Thyroid gland (tissue), 4 donors: ENCODE data around the gene IDH3G.

Experiments used
- POLR2A ChIP-seq, 2 donors: fragments of 450-650 bp; IDR thresholded peaks; one replicate each; pipeline ENCODE4 v1.6.1; 2017; ENCODE audit warnings: antibody characterized with exemption in 2 of 2, mild to moderate bottlenecking in 2 of 2, moderate library complexity in 1 of 2
- TF ChIP-seq, protein P1 (sequence below), 6 experiments: fragments of 200-600 bp in 3 of 6; fragments of 450-650 bp in 3 of 6; sonication (generic) in 3 of 6; IDR thresholded peaks; one replicate each; pipeline ENCODE4 v1.5.1; 2016 to 2019; ENCODE audit warnings: antibody characterized with exemption in 6 of 6, mild to moderate bottlenecking in 2 of 6, inconsistent platforms in 1 of 6, moderate library complexity in 1 of 6

DNA sequence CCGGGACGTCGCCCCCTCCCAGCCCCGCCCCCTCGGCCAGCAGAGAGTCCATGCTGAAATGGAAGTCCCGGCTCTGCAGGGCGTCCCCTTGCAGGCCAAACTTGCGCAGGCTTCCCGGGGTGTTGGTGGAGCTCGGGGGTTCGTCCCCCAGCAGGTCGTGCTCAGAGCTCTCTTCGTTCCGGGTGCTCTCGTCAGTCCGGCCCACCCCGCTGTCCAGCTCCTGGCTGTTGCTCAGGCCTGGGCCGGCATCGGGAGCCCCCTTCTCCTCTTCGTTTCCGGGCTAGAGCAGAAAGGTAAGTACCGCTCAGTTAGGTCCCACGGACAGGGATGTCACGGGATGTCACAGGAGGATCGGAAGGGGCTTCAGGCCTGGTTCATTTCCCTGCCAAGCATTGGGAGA is 10.4 kb upstream of the IDH3G start:
- no peak for TF ChIP-seq POLR2A (IDR thresholded peaks at IDR 0.05)
- TF ChIP-seq, protein P1, sequence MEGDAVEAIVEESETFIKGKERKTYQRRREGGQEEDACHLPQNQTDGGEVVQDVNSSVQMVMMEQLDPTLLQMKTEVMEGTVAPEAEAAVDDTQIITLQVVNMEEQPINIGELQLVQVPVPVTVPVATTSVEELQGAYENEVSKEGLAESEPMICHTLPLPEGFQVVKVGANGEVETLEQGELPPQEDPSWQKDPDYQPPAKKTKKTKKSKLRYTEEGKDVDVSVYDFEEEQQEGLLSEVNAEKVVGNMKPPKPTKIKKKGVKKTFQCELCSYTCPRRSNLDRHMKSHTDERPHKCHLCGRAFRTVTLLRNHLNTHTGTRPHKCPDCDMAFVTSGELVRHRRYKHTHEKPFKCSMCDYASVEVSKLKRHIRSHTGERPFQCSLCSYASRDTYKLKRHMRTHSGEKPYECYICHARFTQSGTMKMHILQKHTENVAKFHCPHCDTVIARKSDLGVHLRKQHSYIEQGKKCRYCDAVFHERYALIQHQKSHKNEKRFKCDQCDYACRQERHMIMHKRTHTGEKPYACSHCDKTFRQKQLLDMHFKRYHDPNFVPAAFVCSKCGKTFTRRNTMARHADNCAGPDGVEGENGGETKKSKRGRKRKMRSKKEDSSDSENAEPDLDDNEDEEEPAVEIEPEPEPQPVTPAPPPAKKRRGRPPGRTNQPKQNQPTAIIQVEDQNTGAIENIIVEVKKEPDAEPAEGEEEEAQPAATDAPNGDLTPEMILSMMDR (IDR thresholded peaks at IDR 0.05) = no peak
